ENCODE data around the gene WAS. TPM values are rescaled to one million over a fixed set of nuclear protein-coding genes. Genes with fewer than 3 reads are reported as not detected.
"Not testable (repeated sequence)": the region's sequence is repeated elsewhere in the genome, so short reads cannot be mapped to it uniquely, and the experiment has no call there.

The WAS gene
- polyA plus RNA-seq (2013): 61.5 TPM

GRCh38 chrX:48683411-48683982 is at the start of gene WAS:
Gene WAS, plus strand, starts transcription at chrX:48683799. Its CDS starts 55 bp downstream, at chrX:48683854.
- Histone ChIP-seq H3K27ac (ENCODE audit: insufficient read depth in 1 of 2, low read depth in 1 of 2, low read length in 2 of 2, poor library complexity in 1 of 2, severe bottlenecking in 2 of 2) (peak within 1 kb of the TSS; percentile 61 to 74), H3K9me3 (ENCODE audit: control extremely low read depth in 1 of 5, control insufficient read depth in 4 of 5, insufficient read depth in 2 of 5, low read depth in 1 of 5, low read length in 4 of 5) (no peaks in the 10 kb centered on the region), H3K4me3 (ENCODE audit: control insufficient read depth in 1 of 7, extremely low read depth in 1 of 7, insufficient read depth in 4 of 7, low read depth in 2 of 7, low read length in 6 of 7) (peak within 1 kb of the TSS; percentile 31 to 83 (median 63)), H3K36me3 (ENCODE audit: control insufficient read depth in 4 of 4, insufficient read depth in 4 of 4, low read length in 3 of 4) (peaks cover 2 to 27% (median 15%) of the 10 kb centered on the region in 4 experiments), H3K4me1 (ENCODE audit: control extremely low read depth in 1 of 4, control insufficient read depth in 4 of 4, insufficient read depth in 4 of 4, low read length in 3 of 4) (peaks cover 4 to 47% (median 36%) of the 10 kb centered on the region in 4 experiments), H3K27me3 (replicated peaks in 2 of 5; ENCODE audit: control insufficient read depth in 4 of 5, insufficient read depth in 5 of 5, low read length in 4 of 5) (no peaks in the 10 kb centered on the region)
- ChIA-PET POLR2A (interaction anchor here (0.7 kb wide), 1 partner anchor 116 kb away, joined by 4 read pairs; no protein-coding TSS in a partner anchor), CTCF (interaction anchor here (1.3 to 1.6 kb wide), 2 partner anchors 9 to 12 kb away, joined by 4 to 6 read pairs; no protein-coding TSS in a partner anchor)
- peak; percentile 54 to 84 (median 74) for DNase-seq
- 27% methylated on average over 11 of the region's 13 CpGs for WGBS (ENCODE audit: insufficient coverage)

GRCh38 chrX:48636301-48636700 is 47.3 kb upstream of the WAS start:
- Histone ChIP-seq H3K9me3 (ENCODE audit: control extremely low read depth in 1 of 5, control insufficient read depth in 4 of 5, insufficient read depth in 2 of 5, low read depth in 1 of 5, low read length in 4 of 5) (no peaks in the 10 kb centered on the region), H3K4me1 (ENCODE audit: control extremely low read depth in 1 of 4, control insufficient read depth in 4 of 4, insufficient read depth in 4 of 4, low read length in 3 of 4) (peaks cover 1 to 23% (median 13%) of the 10 kb centered on the region in 4 experiments), H3K27ac (ENCODE audit: insufficient read depth in 1 of 2, low read depth in 1 of 2, low read length in 2 of 2, poor library complexity in 1 of 2, severe bottlenecking in 2 of 2) (peak overlapping the region in 1 of 2 experiments; percentile 58), H3K36me3 (ENCODE audit: control insufficient read depth in 4 of 4, insufficient read depth in 4 of 4, low read length in 3 of 4) (no peaks in the 10 kb centered on the region), H3K27me3 (replicated peaks in 2 of 5; ENCODE audit: control insufficient read depth in 4 of 5, insufficient read depth in 5 of 5, low read length in 4 of 5) (no peaks in the 10 kb centered on the region), H3K4me3 (ENCODE audit: control insufficient read depth in 1 of 7, extremely low read depth in 1 of 7, insufficient read depth in 4 of 7, low read depth in 2 of 7, low read length in 6 of 7) (no peak overlapping the region)
- POLR2A ChIA-PET: interaction anchor here (0.6 to 1.1 kb wide), 2 partner anchors 281 to 302 kb away, joined by 4 to 5 read pairs; no protein-coding TSS in a partner anchor
- WGBS (ENCODE audit: insufficient coverage): 27% methylated on average over 1 of the region's 1 CpG
- peak; percentile 76 to 96 (median 93) for DNase-seq
- CTCF ChIA-PET: interaction anchor here (0.9 kb wide), 1 partner anchor 12 kb away, joined by 5 read pairs; no protein-coding TSS in a partner anchor

GRCh38 chrX:48636776-48637175 is 46.8 kb upstream of the WAS start:
- Histone ChIP-seq H3K9me3 (ENCODE audit: control extremely low read depth in 1 of 5, control insufficient read depth in 4 of 5, insufficient read depth in 2 of 5, low read depth in 1 of 5, low read length in 4 of 5) (no peaks in the 10 kb centered on the region), H3K27me3 (replicated peaks in 2 of 5; ENCODE audit: control insufficient read depth in 4 of 5, insufficient read depth in 5 of 5, low read length in 4 of 5) (no peaks in the 10 kb centered on the region), H3K4me1 (ENCODE audit: control extremely low read depth in 1 of 4, control insufficient read depth in 4 of 4, insufficient read depth in 4 of 4, low read length in 3 of 4) (peaks cover 1 to 21% (median 10%) of the 10 kb centered on the region in 4 experiments), H3K4me3 (ENCODE audit: control insufficient read depth in 1 of 7, extremely low read depth in 1 of 7, insufficient read depth in 4 of 7, low read depth in 2 of 7, low read length in 6 of 7) (no peak overlapping the region), H3K36me3 (ENCODE audit: control insufficient read depth in 4 of 4, insufficient read depth in 4 of 4, low read length in 3 of 4) (no peaks in the 10 kb centered on the region), H3K27ac (ENCODE audit: insufficient read depth in 1 of 2, low read depth in 1 of 2, low read length in 2 of 2, poor library complexity in 1 of 2, severe bottlenecking in 2 of 2) (peak overlapping the region; percentile 58 to 59)
- POLR2A ChIA-PET: no interaction called here
- no peak for DNase-seq
- CTCF ChIA-PET: interaction anchor here (0.9 kb wide), 1 partner anchor 12 kb away, joined by 5 read pairs; no protein-coding TSS in a partner anchor
- WGBS (ENCODE audit: insufficient coverage): 46% methylated on average over 2 of the region's 2 CpGs

GRCh38 chrX:48645669-48646068 is 37.9 kb upstream of the WAS start:
- H3K4me1 ChIP-seq (ENCODE audit: control extremely low read depth in 1 of 4, control insufficient read depth in 4 of 4, insufficient read depth in 4 of 4, low read length in 3 of 4): no peaks in the 10 kb centered on the region
- ChIA-PET CTCF (no interaction called here), POLR2A (interaction anchor here (0.7 kb wide), 1 partner anchor 1809 kb away, joined by 3 read pairs; the partner anchor contains the start of gene RP2)
- 97% methylated on average over 6 of the region's 7 CpGs for WGBS (ENCODE audit: insufficient coverage)
- no peaks in the 10 kb centered on the region for H3K36me3 ChIP-seq (ENCODE audit: control insufficient read depth in 4 of 4, insufficient read depth in 4 of 4, low read length in 3 of 4)
- H3K9me3 ChIP-seq (ENCODE audit: control extremely low read depth in 1 of 5, control insufficient read depth in 4 of 5, insufficient read depth in 2 of 5, low read depth in 1 of 5, low read length in 4 of 5): no peaks in the 10 kb centered on the region
- no peaks in the 10 kb centered on the region for H3K27me3 ChIP-seq (replicated peaks in 2 of 5; ENCODE audit: control insufficient read depth in 4 of 5, insufficient read depth in 5 of 5, low read length in 4 of 5)
- DNase-seq: no peak
- no peak overlapping the region for H3K27ac ChIP-seq (ENCODE audit: insufficient read depth in 1 of 2, low read depth in 1 of 2, low read length in 2 of 2, poor library complexity in 1 of 2, severe bottlenecking in 2 of 2)
- no peak overlapping the region for H3K4me3 ChIP-seq (ENCODE audit: control insufficient read depth in 1 of 7, extremely low read depth in 1 of 7, insufficient read depth in 4 of 7, low read depth in 2 of 7, low read length in 6 of 7)

GRCh38 chrX:48648336-48648751 is 35.3 kb upstream of the WAS start:
- no peaks in the 10 kb centered on the region for H3K9me3 ChIP-seq (ENCODE audit: control extremely low read depth in 1 of 5, control insufficient read depth in 4 of 5, insufficient read depth in 2 of 5, low read depth in 1 of 5, low read length in 4 of 5)
- no peaks in the 10 kb centered on the region for H3K36me3 ChIP-seq (ENCODE audit: control insufficient read depth in 4 of 4, insufficient read depth in 4 of 4, low read length in 3 of 4)
- 31% methylated on average over 6 of the region's 6 CpGs for WGBS (ENCODE audit: insufficient coverage)
- ChIA-PET CTCF (interaction anchor here (0.6 to 1.9 kb wide), 8 partner anchors 10 to 298 kb away, joined by 3 to 6 read pairs (median 4); no protein-coding TSS in a partner anchor), POLR2A (interaction anchor here (0.8 kb wide), 1 partner anchor 48 kb away, joined by 4 read pairs; the partner anchor contains the start of gene SUV39H1)
- DNase-seq: peak; percentile 52 to 70 (median 66)
- H3K4me1 ChIP-seq (ENCODE audit: control extremely low read depth in 1 of 4, control insufficient read depth in 4 of 4, insufficient read depth in 4 of 4, low read length in 3 of 4): no peaks in the 10 kb centered on the region
- no peak overlapping the region for H3K27ac ChIP-seq (ENCODE audit: insufficient read depth in 1 of 2, low read depth in 1 of 2, low read length in 2 of 2, poor library complexity in 1 of 2, severe bottlenecking in 2 of 2)
- H3K4me3 ChIP-seq (ENCODE audit: control insufficient read depth in 1 of 7, extremely low read depth in 1 of 7, insufficient read depth in 4 of 7, low read depth in 2 of 7, low read length in 6 of 7): no peak overlapping the region
- no peaks in the 10 kb centered on the region for H3K27me3 ChIP-seq (replicated peaks in 2 of 5; ENCODE audit: control insufficient read depth in 4 of 5, insufficient read depth in 5 of 5, low read length in 4 of 5)

- no peaks in the 10 kb centered on the region for H3K9me3 ChIP-seq (ENCODE audit: control extremely low read depth in 1 of 5, control insufficient read depth in 4 of 5, insufficient read depth in 2 of 5, low read depth in 1 of 5, low read length in 4 of 5)
- H3K4me1 ChIP-seq (ENCODE audit: control extremely low read depth in 1 of 4, control insufficient read depth in 4 of 4, insufficient read depth in 4 of 4, low read length in 3 of 4): no peaks in the 10 kb centered on the region
- no peak overlapping the region for H3K4me3 ChIP-seq (ENCODE audit: control insufficient read depth in 1 of 7, extremely low read depth in 1 of 7, insufficient read depth in 4 of 7, low read depth in 2 of 7, low read length in 6 of 7)
- H3K27ac ChIP-seq (ENCODE audit: insufficient read depth in 1 of 2, low read depth in 1 of 2, low read length in 2 of 2, poor library complexity in 1 of 2, severe bottlenecking in 2 of 2): no peak overlapping the region
- no peaks in the 10 kb centered on the region for H3K27me3 ChIP-seq (replicated peaks in 2 of 5; ENCODE audit: control insufficient read depth in 4 of 5, insufficient read depth in 5 of 5, low read length in 4 of 5)
- H3K36me3 ChIP-seq (ENCODE audit: control insufficient read depth in 4 of 4, insufficient read depth in 4 of 4, low read length in 3 of 4): no peaks in the 10 kb centered on the region
- CTCF ChIA-PET: interaction anchor here (0.9 to 1.9 kb wide), 4 partner anchors 11 to 297 kb away, joined by 3 to 6 read pairs (median 4); no protein-coding TSS in a partner anchor
- WGBS (ENCODE audit: insufficient coverage): 71% methylated on average over 1 of the region's 3 CpGs
- no peak for DNase-seq
- POLR2A ChIA-PET: no interaction called here
These were observed 34.5 kb upstream of the WAS start for GRCh38 chrX:48649102-48649501.

- H3K36me3 ChIP-seq (ENCODE audit: control insufficient read depth in 4 of 4, insufficient read depth in 4 of 4, low read length in 3 of 4); POLR2A ChIA-PET; H3K27ac ChIP-seq (ENCODE audit: insufficient read depth in 1 of 2, low read depth in 1 of 2, low read length in 2 of 2, poor library complexity in 1 of 2, severe bottlenecking in 2 of 2); CTCF ChIA-PET; H3K9me3 ChIP-seq (ENCODE audit: control extremely low read depth in 1 of 5, control insufficient read depth in 4 of 5, insufficient read depth in 2 of 5, low read depth in 1 of 5, low read length in 4 of 5); H3K4me3 ChIP-seq (ENCODE audit: control insufficient read depth in 1 of 7, extremely low read depth in 1 of 7, insufficient read depth in 4 of 7, low read depth in 2 of 7, low read length in 6 of 7); H3K4me1 ChIP-seq (ENCODE audit: control extremely low read depth in 1 of 4, control insufficient read depth in 4 of 4, insufficient read depth in 4 of 4, low read length in 3 of 4); H3K27me3 ChIP-seq (replicated peaks in 2 of 5; ENCODE audit: control insufficient read depth in 4 of 5, insufficient read depth in 5 of 5, low read length in 4 of 5); DNase-seq: not testable (repeated sequence)
- WGBS (ENCODE audit: insufficient coverage): 100% methylated on average over 3 of the region's 5 CpGs
These were observed 31.5 kb upstream of the WAS start for GRCh38 chrX:48652055-48652579.
